HG02884 (cell line): Measurements from ENCODE around the gene RUSF1.
"Not testable (repeated sequence)": the region's sequence is repeated elsewhere in the genome, so short reads cannot be mapped to it uniquely, and the experiment has no call there.

Source experiments
- ATAC-seq: cut with Tn5 transposase; IDR thresholded peaks from one replicate; pipeline ENCODE4 v1.9.1; 2021; ENCODE audit warnings: mild to moderate bottlenecking, moderate library complexity; ENCODE audit not compliant: unreplicated experiment

RUSF1 gene

GRCh38 chr16:31453255-31454204 lies 54.7 kb downstream of the RUSF1 start:
- no peak for ATAC-seq

GRCh38 chr16:31452631-31453106 lies 55.5 kb downstream of the RUSF1 start:
- ATAC-seq = no peak

- ATAC-seq = peak; percentile 51
These were observed 56.4 kb downstream of the RUSF1 start for GRCh38 chr16:31451681-31452351.

GRCh38 chr16:31451201-31451600 lies 57.0 kb downstream of the RUSF1 start:
- no peak for ATAC-seq

DNA sequence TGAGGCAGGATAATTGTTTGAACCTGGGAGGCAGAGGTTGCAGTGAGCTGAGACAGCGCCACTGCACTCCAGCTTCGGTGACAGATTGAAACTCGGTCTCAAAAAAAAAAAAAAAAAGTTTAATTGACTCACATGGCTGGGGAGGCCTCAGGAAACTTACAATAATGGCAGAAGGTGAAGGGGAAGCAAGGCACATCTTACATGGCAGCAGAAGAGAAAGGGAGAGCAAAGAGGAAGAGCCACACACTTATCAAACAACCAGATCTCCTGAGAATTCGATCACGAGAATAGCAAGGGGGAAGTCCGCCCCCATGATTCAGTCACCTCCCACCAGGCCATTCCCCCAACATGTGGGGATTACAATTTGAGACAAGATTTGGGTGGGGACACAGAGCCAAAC lies 62.3 kb downstream of the RUSF1 start:
- ATAC-seq = not testable (repeated sequence)

DNA sequence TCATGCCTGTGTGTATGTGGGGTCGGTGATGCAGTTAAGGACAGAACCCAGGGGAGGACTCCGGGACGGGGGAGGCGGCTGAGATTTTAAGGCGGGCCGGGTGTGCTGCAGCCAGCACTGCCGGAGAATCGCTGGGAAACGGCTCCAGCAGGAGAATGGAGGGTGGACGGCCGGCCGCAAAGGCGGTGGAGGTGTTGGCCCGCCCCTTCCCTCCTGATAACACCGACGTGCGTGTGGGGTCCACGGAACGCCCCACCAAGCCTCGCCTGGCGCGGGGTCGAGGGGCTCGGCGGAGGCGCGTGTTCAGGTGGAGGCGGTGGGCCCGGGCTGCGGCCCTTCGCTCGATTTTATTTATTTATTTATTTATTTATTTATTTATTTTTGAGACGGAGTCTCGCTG lies 66.2 kb downstream of the RUSF1 start:
- no peak for ATAC-seq

GRCh38 chr16:31440516-31441184 lies 67.5 kb downstream of the RUSF1 start:
- ATAC-seq = no peak

GRCh38 chr16:31439519-31439918 lies 68.7 kb downstream of the RUSF1 start:
- no peak for ATAC-seq
